Naive thymus-derived CD8-positive, alpha-beta T cell (primary cell): Measurements from ENCODE around the gene BLNK. TPM values are rescaled to one million over a fixed set of nuclear protein-coding genes. Genes with fewer than 3 reads are reported as not detected.

Experiments used
- ATAC-seq, 2 donors: fragments of 150-1000 bp; cut with Tn5 transposase in 1 of 2; sonication (Bioruptor Pico), chemical (Tn5 transposase) in 1 of 2; 1 replicate in 1 of 2; 2 replicates in 1 of 2; pipeline ENCODE4 v1.10.0; 2021; ENCODE audit warnings: mild to moderate bottlenecking in 2 of 2, moderate library complexity in 2 of 2
- POLR2A ChIA-PET: fragments of 350-600 bp; sonication (Branson Sonifier 250); formaldehyde crosslinking; loops from one replicate; lab custom pipeline; 2021; ENCODE audit warnings: antibody characterized with exemption; lab: Charles Lee
- DNase-seq, 10 donors: peaks; one replicate each; pipeline versions ENCODE4 v3.0.0 to v3.0.0-alpha.2; 2020 to 2022
- H3K27ac Mint-ChIP-seq, 10 donors: one replicate each; pipeline ENCODE4 v1.8.0; 2020 to 2022; ENCODE audit warnings: mild to moderate bottlenecking in 10 of 10, mixed read lengths in 10 of 10, moderate library complexity in 4 of 10, inconsistent platforms in 1 of 10
- H3K27me3 Mint-ChIP-seq, 5 donors: one replicate each; pipeline ENCODE4 v1.8.0; 2021 to 2022; ENCODE audit warnings: mixed read lengths in 5 of 5
- H3K36me3 Mint-ChIP-seq, 3 donors: one replicate each; pipeline ENCODE4 v1.8.0; 2020 to 2022; ENCODE audit warnings: mixed read lengths in 3 of 3, mild to moderate bottlenecking in 2 of 3, inconsistent platforms in 1 of 3
- H3K4me1 Mint-ChIP-seq, 4 donors: one replicate each; pipeline ENCODE4 v1.8.0; 2021 to 2022; ENCODE audit warnings: mixed read lengths in 4 of 4
- H3K4me3 Mint-ChIP-seq, 10 donors: one replicate each; pipeline ENCODE4 v1.8.0; 2020 to 2022; ENCODE audit warnings: mild to moderate bottlenecking in 10 of 10, mixed read lengths in 10 of 10, moderate library complexity in 6 of 10, inconsistent platforms in 1 of 10
- H3K9me3 Mint-ChIP-seq, 9 donors: one replicate each; pipeline ENCODE4 v1.8.0; 2020 to 2022; ENCODE audit warnings: mixed read lengths in 9 of 9, mild to moderate bottlenecking in 3 of 9, inconsistent platforms in 1 of 9, moderate library complexity in 1 of 9
- polyA plus RNA-seq, 3 donors: library from polyadenylated mRNA; unstranded; fragments of 300-500 nt; fragmentation: Illumina TruSeq; gene quantifications; one replicate each; pipeline ENCODE4 v1.2.3, GENCODE V29; 2021
- total RNA-seq, 8 experiments: library from RNA in 2 of 8; stranded (reverse) in 2 of 8; gene quantifications; one replicate each; pipeline ENCODE4 v1.2.3 and lab custom pipeline; 2021 to 2026

Gene BLNK
- total and polyA plus RNA-seq, 5 experiments from 2014 or later = 0.15 to 5.6 (median 5.2) TPM; not detected in 2

DNA sequence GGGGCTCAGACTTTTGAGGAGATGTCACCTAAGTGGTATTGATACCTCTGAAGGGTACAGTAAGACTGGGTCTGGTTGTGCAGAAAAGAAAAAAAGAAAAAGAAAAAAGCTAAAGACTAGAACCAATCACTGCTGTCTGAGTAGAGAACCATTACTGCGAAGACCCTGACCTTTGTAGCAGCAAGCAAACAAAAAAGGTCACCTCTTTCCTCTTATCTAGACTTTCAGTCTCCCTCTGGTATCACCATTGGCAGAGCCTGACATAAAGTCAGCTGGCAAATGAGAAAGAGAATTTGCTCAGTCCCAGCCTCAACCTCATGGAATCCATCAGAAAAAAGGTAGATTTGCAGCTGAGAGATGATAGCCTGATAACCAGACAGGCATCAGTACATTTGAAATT lies 30.2 kb upstream of the BLNK start:
- Mint-ChIP-seq H3K4me3 (no peak overlapping the region), H3K27me3 (peaks cover 0 to 8% (median 2%) of the 10 kb centered on the region in 5 donors), H3K9me3 (peaks cover 0 to 12% (median 0%) of the 10 kb centered on the region in 9 donors), H3K36me3 (peaks cover 0 to 5% (median 0%) of the 10 kb centered on the region in 3 donors), H3K27ac (peak overlapping the region in 4 of 10 donors; percentile 44 to 98 (median 76)), H3K4me1 (peaks cover 40 to 76% (median 61%) of the 10 kb centered on the region in 4 donors)
- no peak for DNase-seq
- POLR2A ChIA-PET = interaction anchor here (0.7 to 1.1 kb wide), 2 partner anchors 14 to 172 kb away, joined by 3 read pairs; partner anchors contain the start of gene ZNF518A
- no peak for ATAC-seq

DNA sequence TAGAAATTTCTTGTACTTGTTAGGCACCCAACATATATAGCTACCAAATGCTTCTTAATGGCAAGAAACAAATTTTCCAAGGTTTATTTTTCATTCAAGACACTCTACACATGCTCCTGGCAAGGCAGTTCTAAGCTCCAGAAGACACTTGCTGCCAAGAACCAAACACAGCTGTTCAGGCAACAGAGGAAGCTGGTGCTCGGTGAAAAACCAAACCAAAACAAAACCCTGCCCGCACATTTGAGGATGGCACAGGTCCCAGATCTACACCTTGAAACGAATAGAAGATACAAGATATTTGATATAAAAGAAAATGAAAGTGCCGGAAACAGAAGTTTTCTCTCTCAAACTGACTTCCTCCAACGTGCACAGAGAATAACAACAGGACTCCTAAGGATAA lies 28.0 kb upstream of the BLNK start:
- Mint-ChIP-seq H3K4me3 (peak overlapping the region; percentile 20 to 79 (median 76)), H3K27ac (peak overlapping the region; percentile 88 to 99 (median 94)), H3K36me3 (peaks cover 0 to 5% (median 0%) of the 10 kb centered on the region in 3 donors), H3K9me3 (peaks cover 0 to 12% (median 0%) of the 10 kb centered on the region in 9 donors), H3K27me3 (peaks cover 0 to 6% (median 0%) of the 10 kb centered on the region in 5 donors), H3K4me1 (peaks cover 44 to 72% (median 66%) of the 10 kb centered on the region in 4 donors)
- peak in 9 of 10 donors; percentile 1 to 76 (median 53) for DNase-seq
- POLR2A ChIA-PET = interaction anchor here (0.7 to 2.0 kb wide), 7 partner anchors 8 to 606 kb away, joined by 3 to 9 read pairs (median 4); partner anchors contain the start of genes TCTN3 and ZNF518A
- peak; percentile 95 for ATAC-seq

DNA sequence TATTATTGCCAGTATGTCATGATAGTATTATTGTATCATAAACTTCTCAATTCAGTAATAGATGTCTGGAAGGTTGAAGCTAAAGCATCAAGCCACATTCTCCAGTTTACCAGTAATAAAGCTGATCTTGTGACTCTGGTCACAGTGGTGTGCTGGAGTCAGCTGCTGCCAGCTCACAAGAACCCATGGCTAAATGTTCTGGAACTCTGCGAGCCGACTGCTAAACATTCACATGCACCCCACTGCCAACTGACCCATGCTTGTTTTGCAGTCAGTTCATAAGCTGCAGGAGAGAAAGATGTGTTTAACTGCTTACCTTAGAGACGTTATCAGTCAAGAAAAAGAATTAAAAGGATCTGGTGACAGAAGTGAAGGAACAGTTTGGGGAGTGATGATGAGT lies 27.0 kb upstream of the BLNK start:
- H3K4me1 Mint-ChIP-seq = peaks cover 41 to 69% (median 67%) of the 10 kb centered on the region in 4 donors
- no peak for DNase-seq
- H3K36me3 Mint-ChIP-seq = no peaks in the 10 kb centered on the region
- peaks cover 0 to 3% (median 0%) of the 10 kb centered on the region in 5 donors for H3K27me3 Mint-ChIP-seq
- H3K4me3 Mint-ChIP-seq = peak overlapping the region in 8 of 10 donors; percentile 5 to 78 (median 74)
- peak overlapping the region; percentile 86 to 99 (median 93) for H3K27ac Mint-ChIP-seq
- POLR2A ChIA-PET = interaction anchor here (0.6 to 2.0 kb wide), 4 partner anchors 9 to 605 kb away, joined by 3 to 9 read pairs (median 5); partner anchors contain the start of genes TCTN3 and ZNF518A
- H3K9me3 Mint-ChIP-seq = peaks cover 0 to 12% (median 0%) of the 10 kb centered on the region in 9 donors
- ATAC-seq = no peak

DNA sequence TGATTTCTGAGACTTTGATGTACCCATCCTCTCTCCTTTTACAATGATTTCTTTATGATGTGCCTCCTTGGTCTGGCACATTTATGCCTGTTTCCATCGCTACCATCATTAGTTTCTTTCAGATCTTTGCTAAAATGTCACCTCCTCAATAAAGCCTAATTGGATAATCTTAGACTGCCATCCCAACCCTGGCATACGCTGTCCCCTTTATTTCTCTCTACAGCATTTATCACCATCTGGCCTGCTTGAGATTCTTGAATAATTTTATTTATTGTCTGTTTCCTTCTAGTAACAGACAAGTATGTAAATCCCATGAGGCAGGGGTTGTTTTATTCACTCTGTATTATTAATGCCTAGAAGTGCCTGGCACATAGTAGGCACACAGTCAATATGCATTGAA lies 26.1 kb upstream of the BLNK start:
- Mint-ChIP-seq H3K9me3 (peaks cover 0 to 12% (median 0%) of the 10 kb centered on the region in 9 donors), H3K36me3 (no peaks in the 10 kb centered on the region), H3K4me3 (peak overlapping the region in 1 of 10 donors; percentile 49), H3K27ac (peak overlapping the region; percentile 48 to 99 (median 88)), H3K27me3 (peaks cover 0 to 3% (median 0%) of the 10 kb centered on the region in 5 donors), H3K4me1 (peaks cover 41 to 70% (median 68%) of the 10 kb centered on the region in 4 donors)
- POLR2A ChIA-PET = no interaction called here
- DNase-seq (no peak), ATAC-seq (no peak)

DNA sequence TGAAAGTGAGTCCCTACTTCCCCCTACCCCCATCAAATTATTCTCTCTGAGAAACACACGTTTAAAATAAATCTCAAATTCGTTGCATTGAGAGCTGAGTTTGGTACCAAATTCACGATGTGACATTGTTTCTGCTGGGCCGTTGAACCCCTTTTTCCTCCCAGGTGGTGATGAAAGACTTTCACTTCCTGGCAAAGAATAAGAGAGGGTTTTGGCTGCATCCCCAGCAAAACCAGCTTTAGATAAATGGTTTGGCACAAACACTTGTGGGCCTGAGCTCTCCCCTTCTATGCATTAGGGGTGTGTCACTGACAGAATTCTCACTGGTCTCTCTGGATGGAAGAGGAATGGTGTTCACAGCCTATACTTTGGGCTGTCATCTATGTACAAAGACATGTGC lies 24.1 kb upstream of the BLNK start:
- H3K4me3 Mint-ChIP-seq = peak overlapping the region in 6 of 10 donors; percentile 4 to 62 (median 38)
- H3K27ac Mint-ChIP-seq = peak overlapping the region in 9 of 10 donors; percentile 6 to 78 (median 57)
- DNase-seq = no peak
- H3K4me1 Mint-ChIP-seq = peaks cover 32 to 62% (median 55%) of the 10 kb centered on the region in 4 donors
- H3K27me3 Mint-ChIP-seq = peaks cover 0 to 5% (median 0%) of the 10 kb centered on the region in 5 donors
- ATAC-seq = no peak
- no peaks in the 10 kb centered on the region for H3K36me3 Mint-ChIP-seq
- POLR2A ChIA-PET = interaction anchor here (0.7 to 1.4 kb wide), 4 partner anchors 8 to 281 kb away, joined by 3 to 6 read pairs (median 4); no protein-coding TSS in a partner anchor
- H3K9me3 Mint-ChIP-seq = peaks cover 0 to 12% (median 0%) of the 10 kb centered on the region in 9 donors

DNA sequence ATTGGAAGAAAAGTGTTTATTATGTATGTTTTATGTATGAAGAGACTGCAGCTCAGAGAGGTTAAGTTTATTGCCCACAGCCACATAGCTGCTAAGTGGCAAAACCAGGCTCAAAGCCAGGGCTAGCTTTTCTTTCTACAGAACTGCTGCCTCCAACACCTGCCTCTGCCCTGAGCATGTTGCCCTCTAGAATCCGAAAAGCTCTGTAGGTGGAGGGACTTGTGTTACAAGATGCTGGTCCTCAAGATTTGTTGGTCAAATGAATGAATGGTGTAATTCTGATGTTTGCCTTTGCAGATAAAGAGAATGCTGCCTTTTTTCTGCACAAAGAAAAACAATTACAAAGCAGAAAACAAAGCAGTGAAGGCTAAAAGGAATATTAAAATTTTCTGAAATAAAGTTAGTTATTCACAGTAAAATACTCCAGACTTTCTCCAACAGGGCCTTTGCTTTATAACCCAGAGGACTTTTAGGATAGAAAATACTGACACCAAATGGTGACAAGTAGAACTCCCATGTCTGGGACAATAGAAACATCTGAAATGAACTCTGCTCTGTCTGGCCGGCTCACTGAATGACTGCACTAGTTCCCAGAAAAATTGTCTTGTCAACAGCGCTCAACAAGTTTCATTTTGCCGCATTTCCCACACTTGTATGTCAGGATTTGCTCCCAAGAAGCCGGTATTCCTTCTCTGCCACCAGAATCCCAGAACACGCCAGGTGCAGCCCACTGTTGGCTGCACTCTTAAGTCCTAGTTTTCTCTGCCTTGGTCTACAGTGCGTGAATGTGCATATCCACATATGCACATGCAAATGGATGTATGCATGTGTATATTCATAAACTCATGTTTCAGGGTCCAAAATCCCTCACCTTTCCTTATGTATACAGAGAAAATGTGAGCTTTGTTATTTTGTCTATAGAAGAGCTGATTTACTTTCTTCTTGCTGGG lies 21.9 kb upstream of the BLNK start:
- no peak overlapping the region for H3K4me3 Mint-ChIP-seq
- H3K36me3 Mint-ChIP-seq = no peaks in the 10 kb centered on the region
- DNase-seq (peak in 5 of 10 donors; percentile 2 to 47 (median 37)), ATAC-seq (peak; percentile 66 to 91)
- peaks cover 0 to 5% (median 0%) of the 10 kb centered on the region in 5 donors for H3K27me3 Mint-ChIP-seq
- peak overlapping the region in 2 of 10 donors; percentile 35 to 52 for H3K27ac Mint-ChIP-seq
- peaks cover 17 to 57% (median 39%) of the 10 kb centered on the region in 4 donors for H3K4me1 Mint-ChIP-seq
- no peaks in the 10 kb centered on the region for H3K9me3 Mint-ChIP-seq
- POLR2A ChIA-PET = interaction anchor here (3.2 kb wide), 1 partner anchor 64 kb away, joined by 6 read pairs; no protein-coding TSS in a partner anchor

DNA sequence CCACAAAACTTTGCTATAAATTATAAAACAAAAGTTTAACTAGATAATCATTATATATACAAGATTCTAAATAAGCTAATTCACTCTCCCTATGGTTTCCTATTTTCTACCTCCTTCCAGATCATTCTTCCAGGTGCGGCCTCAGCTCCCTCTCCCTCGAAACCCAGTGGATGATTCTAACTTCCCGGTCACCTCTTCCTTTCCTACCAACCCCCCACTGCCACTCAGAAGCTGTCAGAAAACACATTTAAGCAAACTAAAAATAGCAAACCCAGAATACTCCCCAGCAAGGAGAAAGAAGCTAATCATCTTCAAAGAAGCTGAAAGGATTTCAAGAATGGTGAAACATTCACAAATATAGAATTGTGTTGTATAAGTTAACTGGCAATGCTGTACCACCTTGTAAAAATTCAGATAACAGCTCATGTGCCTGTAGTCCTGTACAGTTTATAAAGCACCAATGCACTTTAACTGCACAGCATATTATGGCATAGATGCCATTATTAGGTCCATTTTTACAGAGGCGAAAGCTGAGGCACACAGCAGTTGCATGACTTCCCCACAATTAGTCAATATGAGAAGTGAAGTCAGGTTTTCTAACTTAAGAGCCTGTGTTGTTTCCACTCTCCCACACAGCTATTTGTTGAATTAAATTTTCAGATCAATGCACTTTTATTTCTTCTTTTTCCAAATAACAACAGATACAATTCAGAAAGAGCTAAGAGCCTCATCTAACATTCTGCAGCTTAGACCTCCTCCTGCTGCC lies 19.2 kb upstream of the BLNK start:
- Mint-ChIP-seq H3K27ac (peak overlapping the region in 3 of 10 donors; percentile 22 to 60 (median 36)), H3K27me3 (peaks cover 0 to 5% (median 0%) of the 10 kb centered on the region in 5 donors), H3K9me3 (no peaks in the 10 kb centered on the region), H3K4me1 (peaks cover 10 to 65% (median 32%) of the 10 kb centered on the region in 4 donors), H3K36me3 (no peaks in the 10 kb centered on the region), H3K4me3 (peak overlapping the region in 2 of 10 donors; percentile 3 to 29)
- no peak for ATAC-seq
- DNase-seq = no peak
- POLR2A ChIA-PET = interaction anchor here (1.0 to 3.2 kb wide), 2 partner anchors 61 to 64 kb away, joined by 3 to 6 read pairs; no protein-coding TSS in a partner anchor

DNA sequence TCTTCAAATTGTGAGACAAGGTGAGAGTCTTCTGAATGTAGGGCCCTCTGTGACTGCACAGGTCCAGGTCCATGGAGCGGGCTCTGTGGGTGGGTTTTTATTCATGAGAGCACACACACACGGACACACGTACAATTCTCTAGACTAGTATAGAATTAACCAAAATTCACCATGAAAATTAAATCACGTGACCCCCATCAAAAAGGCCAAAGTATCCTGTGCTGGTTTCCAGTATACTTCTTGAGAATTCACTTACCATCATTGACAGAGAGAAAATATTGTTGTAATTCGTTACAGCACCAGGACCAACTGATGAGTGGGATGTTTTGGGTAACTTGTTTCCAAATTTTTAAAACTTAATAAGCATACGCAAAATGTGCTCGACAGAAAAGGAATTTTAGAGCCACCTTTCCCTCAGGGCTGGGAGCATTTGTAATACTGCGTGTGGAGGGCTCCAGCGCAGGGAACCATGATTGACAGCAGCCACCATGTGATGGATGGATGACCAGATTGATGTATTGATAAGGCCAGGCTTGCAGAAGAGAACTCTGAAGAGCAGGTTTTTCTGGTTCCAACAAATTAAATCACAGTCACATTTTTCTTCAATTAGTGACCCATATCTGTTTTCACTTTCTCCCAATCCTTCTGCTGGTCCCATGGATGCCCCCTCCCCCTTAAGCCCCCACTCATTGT lies 18.0 kb upstream of the BLNK start:
- Mint-ChIP-seq H3K27me3 (peaks cover 0 to 5% (median 0%) of the 10 kb centered on the region in 5 donors), H3K4me1 (peaks cover 7 to 66% (median 25%) of the 10 kb centered on the region in 4 donors), H3K9me3 (no peaks in the 10 kb centered on the region), H3K27ac (no peak overlapping the region), H3K36me3 (no peaks in the 10 kb centered on the region), H3K4me3 (no peak overlapping the region)
- ATAC-seq (no peak), DNase-seq (no peak)
- POLR2A ChIA-PET = no interaction called here

DNA sequence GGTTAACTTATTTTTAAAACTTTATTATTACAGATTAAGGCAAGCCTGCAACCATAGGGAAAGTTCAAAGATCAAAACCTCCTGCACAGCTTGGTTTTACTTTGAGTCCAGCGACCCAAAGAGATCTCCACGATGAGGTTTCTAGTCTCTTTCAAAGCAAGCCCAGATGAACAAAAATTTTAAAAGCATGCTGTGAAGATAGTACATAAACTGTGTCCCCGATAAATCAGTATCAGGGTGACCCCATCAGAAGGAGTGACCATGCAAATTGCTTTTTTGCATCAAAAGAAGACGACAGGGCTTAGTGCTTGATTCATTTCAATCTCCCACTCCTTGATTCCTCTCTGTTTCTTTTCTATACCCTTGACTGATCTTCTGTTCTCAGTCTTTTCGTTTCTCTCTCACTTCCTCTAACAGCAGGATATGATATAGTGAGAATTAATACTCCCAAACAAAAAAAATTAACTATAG lies 16.8 kb upstream of the BLNK start:
- Mint-ChIP-seq H3K27me3 (peaks cover 0 to 2% (median 0%) of the 10 kb centered on the region in 5 donors), H3K4me1 (peaks cover 7 to 59% (median 20%) of the 10 kb centered on the region in 4 donors), H3K36me3 (no peaks in the 10 kb centered on the region), H3K4me3 (peak overlapping the region; percentile 6 to 82 (median 41)), H3K27ac (peak overlapping the region in 7 of 10 donors; percentile 13 to 86 (median 19)), H3K9me3 (no peaks in the 10 kb centered on the region)
- DNase-seq (no peak), ATAC-seq (peak in 1 of 2 donors; percentile 41)
- POLR2A ChIA-PET = interaction anchor here (1.0 to 1.5 kb wide), 2 partner anchors 11 to 14 kb away, joined by 3 to 4 read pairs; no protein-coding TSS in a partner anchor

DNA sequence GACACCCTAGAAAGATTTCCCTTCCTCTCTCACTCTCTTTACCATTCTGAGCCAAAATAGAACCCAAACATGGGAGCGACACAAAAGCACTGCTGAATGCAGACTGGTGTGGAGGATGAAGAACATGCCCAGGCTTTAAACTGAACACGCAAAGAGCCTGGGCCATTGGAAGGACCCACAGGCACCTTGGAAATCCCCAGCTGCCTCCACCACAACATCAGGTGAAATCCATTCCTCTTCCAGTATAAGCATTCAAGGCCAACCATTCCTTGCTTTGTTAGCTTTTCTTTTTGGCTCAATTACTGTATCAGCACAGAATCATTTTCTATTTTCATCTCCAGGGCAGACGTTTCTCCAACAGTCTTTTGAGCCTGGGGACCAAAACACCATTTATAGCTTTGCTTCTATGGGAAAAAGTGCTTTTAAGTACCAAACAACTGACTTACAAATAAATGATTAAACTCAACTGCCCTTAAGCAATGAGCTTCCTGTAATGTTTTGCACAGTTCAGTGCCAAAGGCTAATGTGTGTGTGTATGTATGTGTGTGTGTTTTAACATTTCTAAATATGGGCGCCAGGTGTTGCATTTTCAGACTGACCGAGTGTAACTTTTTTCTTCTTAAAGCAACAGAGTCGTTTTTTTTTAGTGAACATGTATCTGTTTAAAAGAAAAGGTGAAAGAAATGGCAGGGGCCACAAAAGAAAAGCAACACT lies 16.2 kb upstream of the BLNK start:
- POLR2A ChIA-PET = interaction anchor here (0.7 to 1.5 kb wide), 4 partner anchors 8 to 14 kb away, joined by 3 to 6 read pairs (median 4); no protein-coding TSS in a partner anchor
- Mint-ChIP-seq H3K4me1 (peaks cover 7 to 57% (median 20%) of the 10 kb centered on the region in 4 donors), H3K4me3 (peak overlapping the region in 9 of 10 donors; percentile 8 to 82 (median 58)), H3K9me3 (no peaks in the 10 kb centered on the region), H3K36me3 (no peaks in the 10 kb centered on the region), H3K27me3 (peaks cover 0 to 2% (median 0%) of the 10 kb centered on the region in 5 donors), H3K27ac (peak overlapping the region in 6 of 10 donors; percentile 16 to 86 (median 42))
- ATAC-seq = peak in 1 of 2 donors; percentile 41
- DNase-seq = no peak
